SW480 (cell line): ENCODE data around the gene WASF3.

Source experiments
- DNase-seq: peaks from one replicate; pipeline ENCODE4 v3.0.0-alpha.2; 2016; ENCODE audit warnings: low spot score

Gene WASF3

GRCh38 chr13:26544707-26545106, 12.8 kb upstream of the WASF3 start:
- DNase-seq: no peak

GRCh38 chr13:26548205-26548765, 9.2 kb upstream of the WASF3 start:
- no peak for DNase-seq

- no peak for DNase-seq
Measured at GRCh38 chr13:26549713-26550112, 7.8 kb upstream of the WASF3 start.

- DNase-seq: no peak
Measured at GRCh38 chr13:26551255-26551860, 6.1 kb upstream of the WASF3 start.

GRCh38 chr13:26555413-26555812, 2.1 kb upstream of the WASF3 start:
- DNase-seq: no peak

GRCh38 chr13:26557051-26557392, 461 bp upstream of the WASF3 start:
- DNase-seq: no peak

GRCh38 chr13:26558074-26558805, 757 bp downstream of the WASF3 start:
- DNase-seq: peak; percentile 37

- peak; percentile 11 for DNase-seq
Measured at GRCh38 chr13:26558987-26559386, 1.5 kb downstream of the WASF3 start.

- no peak for DNase-seq
Measured at GRCh38 chr13:26560456-26560855, 3.0 kb downstream of the WASF3 start.

GRCh38 chr13:26561067-26561466, 3.6 kb downstream of the WASF3 start:
- DNase-seq: no peak

- DNase-seq: no peak
Measured at GRCh38 chr13:26561651-26562511, 4.4 kb downstream of the WASF3 start.

GRCh38 chr13:26562512-26562890, 5.0 kb downstream of the WASF3 start:
- DNase-seq: no peak

GRCh38 chr13:26563713-26564112, 6.2 kb downstream of the WASF3 start:
- no peak for DNase-seq

GRCh38 chr13:26568132-26568815, 10.8 kb downstream of the WASF3 start:
- DNase-seq: no peak

GRCh38 chr13:26571518-26571917, 14.0 kb downstream of the WASF3 start:
- DNase-seq: no peak

- no peak for DNase-seq
Measured at GRCh38 chr13:26575244-26575643, 17.8 kb downstream of the WASF3 start.

GRCh38 chr13:26579580-26579979, 22.1 kb downstream of the WASF3 start:
- no peak for DNase-seq

GRCh38 chr13:26583662-26584061, 26.2 kb downstream of the WASF3 start:
- no peak for DNase-seq

GRCh38 chr13:26584713-26585112, 27.2 kb downstream of the WASF3 start:
- DNase-seq: no peak

GRCh38 chr13:26585136-26585535, 27.7 kb downstream of the WASF3 start:
- DNase-seq: no peak

- DNase-seq: no peak
Measured at GRCh38 chr13:26587251-26587650, 29.8 kb downstream of the WASF3 start.

- no peak for DNase-seq
Measured at GRCh38 chr13:26589226-26589625, 31.7 kb downstream of the WASF3 start.
